ENCODE results near the gene LCN12. TPM values are rescaled to one million over a fixed set of nuclear protein-coding genes. Genes with fewer than 3 reads are reported as not detected.

The LCN12 gene
- total and polyA plus RNA-seq, 5 experiments from 2014 or later: 2.6 to 2.7 TPM; not detected in 3

DNA sequence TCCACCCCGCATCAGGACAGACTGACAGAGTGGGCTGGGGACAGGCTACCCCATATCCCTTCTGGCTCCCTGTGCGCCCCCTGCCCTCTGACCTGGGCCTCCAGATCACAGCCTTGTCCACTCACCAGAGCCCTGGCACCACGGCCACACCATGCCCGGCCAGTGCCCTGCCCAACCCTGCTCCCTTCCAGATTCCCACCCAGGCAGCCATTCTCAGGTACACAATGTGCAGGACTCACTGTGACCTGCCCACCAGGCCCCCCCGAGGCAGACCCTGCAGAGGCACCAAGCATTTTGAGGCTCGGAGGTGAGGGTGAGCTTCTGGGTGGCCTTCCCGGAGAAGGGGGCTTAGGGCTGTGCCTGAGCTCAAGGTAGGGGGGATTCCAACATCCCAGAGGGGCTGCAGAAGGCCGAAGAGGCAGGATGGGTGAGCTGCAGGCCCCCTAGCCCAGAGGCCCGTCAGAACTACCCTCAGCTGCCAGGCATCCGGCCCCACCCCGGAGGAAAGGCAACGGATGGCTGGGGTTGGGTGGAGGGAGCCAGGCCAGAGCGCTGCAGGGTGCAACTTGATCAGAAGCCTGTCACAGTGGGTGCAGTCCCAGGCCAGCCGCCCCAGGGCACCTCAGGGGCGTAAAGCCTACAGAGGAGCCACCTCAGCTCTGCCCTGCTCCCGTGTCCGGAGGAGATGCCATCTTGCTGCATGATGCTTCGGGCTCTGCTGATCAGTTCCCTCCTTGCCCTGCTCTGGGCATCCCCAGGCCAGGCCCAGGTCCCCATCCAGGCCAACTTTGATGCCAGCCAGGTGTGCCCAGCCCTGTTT, 30.4 kb downstream of the LCN12 start, which contains the start of gene LCNL1:
TSS of gene LCNL1 (plus strand) at position 762 of the 820 bp plus-strand sequence. CDS start 594 bp downstream, outside the sequence.
- DNase-seq: no peak
- Mint-ChIP-seq H3K36me3 (no peaks in the 10 kb centered on the region), H3K4me1 (peaks cover 3 to 9% (median 8%) of the 10 kb centered on the region in 4 donors), H3K9me3 (no peaks in the 10 kb centered on the region), H3K27ac (peak within 1 kb of the TSS in 2 of 10 donors; percentile 13 to 31), H3K27me3 (peaks cover 3 to 27% (median 10%) of the 10 kb centered on the region in 5 donors), H3K4me3 (peak within 1 kb of the TSS in 8 of 10 donors; percentile 1 to 73 (median 35))
- ATAC-seq: no peak
- POLR2A ChIA-PET: interaction anchor here (0.5 to 1.2 kb wide), 3 partner anchors 9 to 85 kb away, joined by 3 to 4 read pairs (median 3); no protein-coding TSS in a partner anchor

DNA sequence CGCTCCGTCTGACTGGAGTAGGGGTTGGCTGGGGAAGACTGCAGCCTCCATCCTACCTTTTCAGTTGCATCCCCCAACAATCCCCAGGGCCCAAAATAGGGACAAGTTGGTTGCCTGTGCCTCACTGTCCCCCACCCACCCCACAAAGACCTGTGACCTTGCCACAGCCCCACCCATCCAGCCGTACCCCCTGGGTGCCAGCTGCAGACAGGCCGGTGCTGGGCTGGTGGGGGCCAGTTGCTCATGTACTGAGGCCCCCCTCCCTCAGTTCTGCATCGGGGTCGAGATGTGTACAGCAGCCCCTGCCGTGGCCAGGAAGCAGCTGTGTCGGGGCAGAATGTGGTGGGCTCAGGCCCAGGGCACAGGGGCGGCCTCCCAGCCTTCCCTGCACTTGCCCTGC, 31.1 kb downstream of the LCN12 start:
- Mint-ChIP-seq H3K27me3 (peaks cover 3 to 27% (median 13%) of the 10 kb centered on the region in 5 donors), H3K9me3 (no peaks in the 10 kb centered on the region), H3K4me3 (peak overlapping the region in 1 of 10 donors; percentile 34), H3K4me1 (peaks cover 3 to 9% (median 8%) of the 10 kb centered on the region in 4 donors), H3K27ac (no peak overlapping the region), H3K36me3 (no peaks in the 10 kb centered on the region)
- DNase-seq: no peak
- ATAC-seq: no peak
- POLR2A ChIA-PET: interaction anchor here (1.2 kb wide), 1 partner anchor 8 kb away, joined by 4 read pairs; no protein-coding TSS in a partner anchor

- H3K9me3 Mint-ChIP-seq: no peaks in the 10 kb centered on the region
- peaks cover 3 to 27% (median 13%) of the 10 kb centered on the region in 5 donors for H3K27me3 Mint-ChIP-seq
- no peaks in the 10 kb centered on the region for H3K36me3 Mint-ChIP-seq
- peak overlapping the region in 9 of 10 donors; percentile 1 to 73 (median 34) for H3K4me3 Mint-ChIP-seq
- H3K4me1 Mint-ChIP-seq: peaks cover 3 to 9% (median 8%) of the 10 kb centered on the region in 4 donors
- no peak for ATAC-seq
- POLR2A ChIA-PET: no interaction called here
- DNase-seq: no peak
- H3K27ac Mint-ChIP-seq: peak overlapping the region in 2 of 10 donors; percentile 13 to 31
These were observed 31.7 kb downstream of the LCN12 start for GRCh38 chr9:136983656-136984314.

GRCh38 chr9:136984464-136985026, 32.5 kb downstream of the LCN12 start:
- POLR2A ChIA-PET: interaction anchor here (1.5 to 1.7 kb wide), 3 partner anchors 8 to 34 kb away, joined by 5 to 6 read pairs (median 5); partner anchors contain the start of gene PTGDS
- Mint-ChIP-seq H3K27me3 (peaks cover 3 to 27% (median 13%) of the 10 kb centered on the region in 5 donors), H3K4me1 (peaks cover 3 to 9% (median 8%) of the 10 kb centered on the region in 4 donors), H3K27ac (no peak overlapping the region), H3K9me3 (no peaks in the 10 kb centered on the region), H3K36me3 (no peaks in the 10 kb centered on the region), H3K4me3 (peak overlapping the region in 7 of 10 donors; percentile 24 to 84 (median 63))
- DNase-seq (no peak), ATAC-seq (peak; percentile 64 to 68)

- POLR2A ChIA-PET: interaction anchor here (1.5 to 1.7 kb wide), 3 partner anchors 8 to 34 kb away, joined by 5 to 6 read pairs (median 5); partner anchors contain the start of gene PTGDS
- DNase-seq (no peak), ATAC-seq (peak; percentile 71 to 73)
- H3K36me3 Mint-ChIP-seq: no peaks in the 10 kb centered on the region
- peak overlapping the region in 7 of 10 donors; percentile 24 to 84 (median 63) for H3K4me3 Mint-ChIP-seq
- peaks cover 3 to 9% (median 8%) of the 10 kb centered on the region in 4 donors for H3K4me1 Mint-ChIP-seq
- H3K27ac Mint-ChIP-seq: no peak overlapping the region
- no peaks in the 10 kb centered on the region for H3K9me3 Mint-ChIP-seq
- peaks cover 3 to 27% (median 13%) of the 10 kb centered on the region in 5 donors for H3K27me3 Mint-ChIP-seq
These were observed 33.0 kb downstream of the LCN12 start for GRCh38 chr9:136985027-136985602.

- Mint-ChIP-seq H3K36me3 (no peaks in the 10 kb centered on the region), H3K27me3 (peaks cover 3 to 27% (median 13%) of the 10 kb centered on the region in 5 donors), H3K4me1 (peaks cover 3 to 13% (median 10%) of the 10 kb centered on the region in 4 donors), H3K9me3 (no peaks in the 10 kb centered on the region), H3K27ac (no peak overlapping the region), H3K4me3 (peak overlapping the region in 5 of 10 donors; percentile 29 to 79 (median 46))
- ATAC-seq (peak in 1 of 2 donors; percentile 15), DNase-seq (no peak)
- POLR2A ChIA-PET: interaction anchor here (1.0 to 1.7 kb wide), 5 partner anchors 9 to 40 kb away, joined by 3 to 6 read pairs (median 5); partner anchors contain the start of genes LCN12 and PTGDS
These were observed 33.8 kb downstream of the LCN12 start for GRCh38 chr9:136985853-136986252.

- H3K27me3 Mint-ChIP-seq: peaks cover 2 to 14% (median 7%) of the 10 kb centered on the region in 5 donors
- peaks cover 0 to 4% (median 2%) of the 10 kb centered on the region in 3 donors for H3K36me3 Mint-ChIP-seq
- H3K27ac Mint-ChIP-seq: peak overlapping the region in 1 of 10 donors; percentile 70
- no peak for ATAC-seq
- POLR2A ChIA-PET: interaction anchor here (0.6 to 1.3 kb wide), 3 partner anchors 8 to 34 kb away, joined by 4 to 5 read pairs (median 4); partner anchors contain the start of gene CLIC3
- no peaks in the 10 kb centered on the region for H3K9me3 Mint-ChIP-seq
- H3K4me1 Mint-ChIP-seq: peaks cover 10 to 31% (median 25%) of the 10 kb centered on the region in 4 donors
- no peak overlapping the region for H3K4me3 Mint-ChIP-seq
- DNase-seq: no peak
These were observed 36.8 kb downstream of the LCN12 start for GRCh38 chr9:136988872-136989271.

GRCh38 chr9:136990242-136990911, 38.3 kb downstream of the LCN12 start:
- peak overlapping the region in 7 of 10 donors; percentile 11 to 87 (median 74) for H3K27ac Mint-ChIP-seq
- H3K9me3 Mint-ChIP-seq: no peaks in the 10 kb centered on the region
- no peak for DNase-seq
- POLR2A ChIA-PET: interaction anchor here (4.1 to 9.3 kb wide), 2 partner anchors 14 to 43 kb away, joined by 45 to 113 read pairs; partner anchors contain the start of genes C8G, FBXW5 and PTGDS
- H3K4me3 Mint-ChIP-seq: peak overlapping the region; percentile 56 to 91 (median 84)
- H3K27me3 Mint-ChIP-seq: peaks cover 0 to 11% (median 0%) of the 10 kb centered on the region in 5 donors
- peaks cover 7 to 29% (median 23%) of the 10 kb centered on the region in 4 donors for H3K4me1 Mint-ChIP-seq
- peaks cover 0 to 5% (median 2%) of the 10 kb centered on the region in 3 donors for H3K36me3 Mint-ChIP-seq
- ATAC-seq: no peak

DNA sequence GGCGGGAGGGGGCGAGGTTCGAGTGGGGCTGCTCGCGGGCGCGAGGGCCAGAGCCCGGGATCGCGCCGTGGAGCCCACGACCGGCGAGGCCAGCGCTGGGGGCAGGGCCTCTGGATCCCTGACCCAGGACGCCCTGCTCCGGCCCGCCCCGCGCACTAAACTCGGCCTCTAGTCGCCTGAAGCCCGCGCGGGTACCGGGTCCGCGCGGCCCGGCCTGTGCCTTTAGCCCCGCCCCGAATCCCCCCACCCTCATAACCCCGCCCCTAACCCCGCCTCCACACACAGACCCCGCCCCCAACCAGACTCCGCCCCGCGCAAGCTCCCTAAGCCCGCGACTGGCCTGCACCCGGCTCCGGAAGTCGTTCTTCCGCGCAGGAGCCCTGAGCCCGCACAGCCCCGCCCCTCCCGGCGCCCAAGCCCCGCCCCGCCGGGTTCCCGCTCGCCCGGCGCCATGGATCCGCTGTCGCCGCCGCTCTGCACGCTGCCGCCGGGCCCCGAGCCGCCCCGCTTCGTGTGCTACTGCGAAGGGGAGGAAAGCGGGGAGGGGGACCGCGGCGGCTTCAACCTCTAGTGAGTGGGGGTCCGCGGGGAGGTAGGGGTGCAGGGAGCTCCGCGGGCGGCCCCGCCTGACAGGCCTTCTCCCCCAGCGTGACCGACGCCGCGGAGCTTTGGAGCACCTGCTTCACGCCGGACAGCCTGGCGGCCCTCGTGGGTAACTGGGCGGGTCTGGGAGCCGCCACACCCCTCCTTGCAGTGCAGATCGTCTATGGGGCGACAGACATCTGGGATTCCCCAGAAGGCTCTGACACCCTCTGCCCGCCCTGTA, 40.1 kb downstream of the LCN12 start, which contains the start of gene PAXX:
TSS of gene PAXX (plus strand) at position 430 of the 826 bp plus-strand sequence. CDS start at position 452, 22 bp downstream.
- Mint-ChIP-seq H3K9me3 (no peaks in the 10 kb centered on the region), H3K27ac (peak within 1 kb of the TSS; percentile 78 to 96 (median 92)), H3K4me3 (peak within 1 kb of the TSS; percentile 84 to 93 (median 88)), H3K4me1 (peaks cover 7 to 42% (median 34%) of the 10 kb centered on the region in 4 donors), H3K27me3 (peaks cover 0 to 7% (median 0%) of the 10 kb centered on the region in 5 donors), H3K36me3 (peaks cover 0 to 5% (median 2%) of the 10 kb centered on the region in 3 donors)
- DNase-seq: peak; percentile 86 to 97 (median 92)
- ATAC-seq: peak; percentile 80 to 83
- POLR2A ChIA-PET: interaction anchor here (0.6 to 9.3 kb wide), 24 partner anchors 9 to 231 kb away, joined by 3 to 113 read pairs (median 6); partner anchors contain the start of genes ABCA2, AJM1, C8G and EDF1

DNA sequence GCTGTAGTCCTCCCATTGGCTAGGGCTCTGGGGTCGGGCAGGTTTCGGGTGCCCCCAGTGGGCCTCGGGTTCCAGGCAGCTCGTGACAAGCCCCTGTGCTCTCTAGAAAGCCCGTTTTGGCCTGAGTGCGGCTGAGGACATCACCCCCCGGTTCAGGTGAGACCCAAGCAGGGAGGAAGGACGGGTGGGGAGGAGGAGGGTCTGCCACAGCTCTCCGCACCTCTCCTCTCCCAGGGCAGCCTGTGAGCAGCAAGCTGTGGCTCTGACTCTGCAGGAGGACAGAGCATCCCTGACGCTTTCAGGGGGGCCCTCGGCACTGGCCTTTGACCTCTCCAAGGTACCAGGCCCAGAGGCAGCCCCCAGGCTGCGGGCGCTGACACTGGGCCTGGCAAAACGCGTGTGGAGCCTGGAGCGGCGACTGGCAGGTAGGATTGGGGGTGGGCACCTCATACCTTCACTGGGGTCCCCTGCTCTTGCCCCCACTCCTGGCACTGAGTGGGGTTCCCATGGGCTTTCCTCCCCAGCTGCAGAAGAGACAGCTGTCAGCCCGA, 40.8 kb downstream of the LCN12 start:
- Mint-ChIP-seq H3K4me1 (peaks cover 10 to 48% (median 39%) of the 10 kb centered on the region in 4 donors), H3K36me3 (peaks cover 0 to 5% (median 2%) of the 10 kb centered on the region in 3 donors), H3K27me3 (peaks cover 0 to 4% (median 0%) of the 10 kb centered on the region in 5 donors), H3K9me3 (no peaks in the 10 kb centered on the region), H3K4me3 (peak overlapping the region; percentile 84 to 93 (median 88)), H3K27ac (peak overlapping the region; percentile 78 to 96 (median 92))
- POLR2A ChIA-PET: interaction anchor here (0.6 to 9.3 kb wide), 21 partner anchors 9 to 248 kb away, joined by 3 to 113 read pairs (median 5); partner anchors contain the start of genes ABCA2, AJM1, C8G and EDF1
- ATAC-seq: no peak
- peak in 1 of 10 donors; percentile 59 for DNase-seq
